DOHH2 (cell line): Measurements from ENCODE around the gene FMNL2.

Experiments used
- EZH2phosphoT487 ChIP-seq: fragments of 200-600 bp; sonication (generic); IDR thresholded peaks from 2 replicates; pipeline ENCODE4 v1.6.1; 2017; ENCODE audit warnings: borderline replicate concordance, mild to moderate bottlenecking, antibody characterized with exemption, low read length, moderate library complexity, mixed read lengths
- TF ChIP-seq, protein P1 (sequence below): fragments of 200-600 bp; sonication (generic); IDR thresholded peaks from one replicate; pipeline ENCODE4 v1.5.1; 2014; ENCODE audit warnings: antibody characterized with exemption, mild to moderate bottlenecking, low read depth, low read length; ENCODE audit not compliant: poor library complexity, severe bottlenecking

DNA sequence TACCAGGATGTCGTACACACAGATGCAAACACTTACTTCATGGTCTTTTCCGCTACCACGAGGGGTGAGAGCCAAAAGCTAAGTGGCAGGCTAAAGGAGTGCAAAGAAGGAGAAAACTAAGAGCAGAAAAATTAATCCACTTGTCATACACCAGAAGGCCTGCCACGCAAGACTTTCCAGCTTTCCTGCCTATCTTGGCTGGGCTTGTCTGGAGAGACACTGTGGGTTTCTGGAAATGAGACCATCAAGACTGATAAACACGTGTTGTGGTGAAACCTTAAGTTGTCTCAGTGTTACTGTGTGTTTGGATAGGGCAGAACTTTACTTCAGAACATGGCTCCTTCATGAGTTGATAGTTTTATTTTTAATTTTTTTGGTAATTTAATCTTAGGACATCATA, 175.6 kb downstream of the FMNL2 start:
- TF ChIP-seq, protein P1, sequence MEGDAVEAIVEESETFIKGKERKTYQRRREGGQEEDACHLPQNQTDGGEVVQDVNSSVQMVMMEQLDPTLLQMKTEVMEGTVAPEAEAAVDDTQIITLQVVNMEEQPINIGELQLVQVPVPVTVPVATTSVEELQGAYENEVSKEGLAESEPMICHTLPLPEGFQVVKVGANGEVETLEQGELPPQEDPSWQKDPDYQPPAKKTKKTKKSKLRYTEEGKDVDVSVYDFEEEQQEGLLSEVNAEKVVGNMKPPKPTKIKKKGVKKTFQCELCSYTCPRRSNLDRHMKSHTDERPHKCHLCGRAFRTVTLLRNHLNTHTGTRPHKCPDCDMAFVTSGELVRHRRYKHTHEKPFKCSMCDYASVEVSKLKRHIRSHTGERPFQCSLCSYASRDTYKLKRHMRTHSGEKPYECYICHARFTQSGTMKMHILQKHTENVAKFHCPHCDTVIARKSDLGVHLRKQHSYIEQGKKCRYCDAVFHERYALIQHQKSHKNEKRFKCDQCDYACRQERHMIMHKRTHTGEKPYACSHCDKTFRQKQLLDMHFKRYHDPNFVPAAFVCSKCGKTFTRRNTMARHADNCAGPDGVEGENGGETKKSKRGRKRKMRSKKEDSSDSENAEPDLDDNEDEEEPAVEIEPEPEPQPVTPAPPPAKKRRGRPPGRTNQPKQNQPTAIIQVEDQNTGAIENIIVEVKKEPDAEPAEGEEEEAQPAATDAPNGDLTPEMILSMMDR = no peak
- no peak for TF ChIP-seq EZH2phosphoT487
